Activated CD8-positive, alpha-beta memory T cell treated with anti-CD3 and anti-CD28 coated beads, Interleukin-2, amount 50 U/mL, for 1 hour (primary cell): ENCODE measurements around the gene RND3.

Experiments used
- DNase-seq: peaks from one replicate; pipeline ENCODE4 v3.0.0-alpha.2; 2020; ENCODE audit errors: extremely low read depth

Gene RND3

GRCh38 chr2:150475479-150476250 is 11.8 kb downstream of the RND3 start:
- DNase-seq: no peak

GRCh38 chr2:150474326-150475074 is 13.0 kb downstream of the RND3 start:
- DNase-seq: no peak

GRCh38 chr2:150473767-150474166 is 13.7 kb downstream of the RND3 start:
- no peak for DNase-seq

GRCh38 chr2:150472511-150472899 is 15.0 kb downstream of the RND3 start:
- no peak for DNase-seq

GRCh38 chr2:150471813-150472510 is 15.5 kb downstream of the RND3 start:
- no peak for DNase-seq

GRCh38 chr2:150470435-150470834 is 17.0 kb downstream of the RND3 start:
- no peak for DNase-seq

- DNase-seq: no peak
These were observed 17.7 kb downstream of the RND3 start for GRCh38 chr2:150469706-150470274.

- no peak for DNase-seq
These were observed 19.0 kb downstream of the RND3 start for GRCh38 chr2:150468350-150468960.

- no peak for DNase-seq
These were observed 19.9 kb downstream of the RND3 start for GRCh38 chr2:150467621-150467963.

GRCh38 chr2:150466741-150467620 is 20.5 kb downstream of the RND3 start:
- DNase-seq: no peak

GRCh38 chr2:150465703-150466569 is 21.5 kb downstream of the RND3 start:
- DNase-seq: no peak

- no peak for DNase-seq
These were observed 22.5 kb downstream of the RND3 start for GRCh38 chr2:150464986-150465385.

- no peak for DNase-seq
These were observed 23.2 kb downstream of the RND3 start for GRCh38 chr2:150464270-150464669.

GRCh38 chr2:150462770-150463169 is 24.7 kb downstream of the RND3 start:
- no peak for DNase-seq

GRCh38 chr2:150459281-150459680 is 28.2 kb downstream of the RND3 start:
- no peak for DNase-seq

- no peak for DNase-seq
These were observed 36.7 kb downstream of the RND3 start for GRCh38 chr2:150450765-150451164.

GRCh38 chr2:150449856-150450255 is 37.6 kb downstream of the RND3 start:
- no peak for DNase-seq

- no peak for DNase-seq
These were observed 42.1 kb downstream of the RND3 start for GRCh38 chr2:150445398-150445797.

- no peak for DNase-seq
These were observed 45.0 kb downstream of the RND3 start for GRCh38 chr2:150442484-150442883.

- no peak for DNase-seq
These were observed 45.7 kb downstream of the RND3 start for GRCh38 chr2:150441784-150442183.
